Measurements from ENCODE around the gene LVRN. TPM values are rescaled to one million over a fixed set of nuclear protein-coding genes. Genes with fewer than 3 reads are reported as not detected.
A peak's percentile ranks its signal among the peaks of the same experiment; 100 is the strongest.

Gene LVRN
- total RNA-seq, 1 donor from 2014 or later = 0.26 TPM

- DNase-seq (ENCODE audit: low read depth) = peak; percentile 4
- H3K27me3 ChIP-seq (ENCODE audit: control insufficient read depth, insufficient read depth, low read length) = no peaks in the 10 kb centered on the region
- no peak for TF ChIP-seq CTCF (IDR thresholded peaks at IDR 0.05; ENCODE audit: insufficient read depth, low read length, severe bottlenecking)
- H3K36me3 ChIP-seq (ENCODE audit: control insufficient read depth, insufficient read depth, low read length) = no peaks in the 10 kb centered on the region
- FAIRE-seq = no peak
- no peak overlapping the region for H3K4me3 ChIP-seq (ENCODE audit: low read depth, low read length)
Observed at GRCh38 chr5:116046261-116046660, 84.0 kb downstream of the LVRN start.

- no peak for DNase-seq (ENCODE audit: low read depth)
- no peak for TF ChIP-seq CTCF (IDR thresholded peaks at IDR 0.05; ENCODE audit: insufficient read depth, low read length, severe bottlenecking)
- Histone ChIP-seq H3K27me3 (ENCODE audit: control insufficient read depth, insufficient read depth, low read length) (no peaks in the 10 kb centered on the region), H3K36me3 (ENCODE audit: control insufficient read depth, insufficient read depth, low read length) (no peaks in the 10 kb centered on the region), H3K4me3 (ENCODE audit: low read depth, low read length) (no peak overlapping the region)
- no peak for FAIRE-seq
Observed at GRCh38 chr5:116046823-116047222, 84.5 kb downstream of the LVRN start.

GRCh38 chr5:116058346-116058936, 96.2 kb downstream of the LVRN start:
- Histone ChIP-seq H3K4me3 (ENCODE audit: low read depth, low read length) (no peak overlapping the region), H3K36me3 (ENCODE audit: control insufficient read depth, insufficient read depth, low read length) (no peaks in the 10 kb centered on the region), H3K27me3 (ENCODE audit: control insufficient read depth, insufficient read depth, low read length) (no peaks in the 10 kb centered on the region)
- DNase-seq (ENCODE audit: low read depth) (no peak), FAIRE-seq (no peak)
- TF ChIP-seq CTCF (IDR thresholded peaks at IDR 0.05; ENCODE audit: insufficient read depth, low read length, severe bottlenecking) = no peak

GRCh38 chr5:116062352-116062751, 100.1 kb downstream of the LVRN start:
- no peak overlapping the region for H3K4me3 ChIP-seq (ENCODE audit: low read depth, low read length)
- FAIRE-seq = no peak

DNA sequence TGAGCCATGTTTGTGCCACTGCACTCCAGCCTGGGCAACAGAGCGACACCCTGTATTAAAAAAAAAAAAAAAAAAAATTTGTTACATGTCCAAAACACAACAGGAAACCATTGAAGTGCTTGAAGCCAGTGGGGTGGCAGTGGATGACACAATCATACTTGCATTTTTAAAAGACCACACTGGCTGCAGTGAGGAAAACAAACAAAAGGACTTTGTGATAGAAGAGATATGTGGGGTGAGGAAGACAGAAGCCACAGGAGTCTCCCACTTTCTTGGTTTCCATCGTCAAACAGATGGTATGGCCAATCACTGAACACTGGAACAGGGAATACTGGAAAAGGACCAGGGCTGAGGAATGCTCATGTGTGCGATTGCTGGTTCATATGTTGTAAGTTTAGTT, 101.7 kb downstream of the LVRN start:
- DNase-seq (ENCODE audit: low read depth) (no peak), FAIRE-seq (no peak)
- H3K36me3 ChIP-seq (ENCODE audit: control insufficient read depth, insufficient read depth, low read length) = no peaks in the 10 kb centered on the region
- no peak for TF ChIP-seq CTCF (IDR thresholded peaks at IDR 0.05; ENCODE audit: insufficient read depth, low read length, severe bottlenecking)
- H3K4me3 ChIP-seq (ENCODE audit: low read depth, low read length) = no peak overlapping the region
- no peaks in the 10 kb centered on the region for H3K27me3 ChIP-seq (ENCODE audit: control insufficient read depth, insufficient read depth, low read length)

More at GRCh38 chr5:116062352-116062751, 100.1 kb downstream of the LVRN start:
- no peaks in the 10 kb centered on the region for H3K27me3 ChIP-seq (ENCODE audit: control insufficient read depth, insufficient read depth, low read length)
- H3K36me3 ChIP-seq (ENCODE audit: control insufficient read depth, insufficient read depth, low read length) = no peaks in the 10 kb centered on the region
- no peak for DNase-seq (ENCODE audit: low read depth)
- no peak for TF ChIP-seq CTCF (IDR thresholded peaks at IDR 0.05; ENCODE audit: insufficient read depth, low read length, severe bottlenecking)

- Histone ChIP-seq H3K27me3 (ENCODE audit: control insufficient read depth, insufficient read depth, low read length) (no peaks in the 10 kb centered on the region), H3K36me3 (ENCODE audit: control insufficient read depth, insufficient read depth, low read length) (no peaks in the 10 kb centered on the region), H3K4me3 (ENCODE audit: low read depth, low read length) (no peak overlapping the region)
- peak; percentile 45 for DNase-seq (ENCODE audit: low read depth)
- no peak for FAIRE-seq
- peak; percentile 41 for TF ChIP-seq CTCF (IDR thresholded peaks at IDR 0.05; ENCODE audit: insufficient read depth, low read length, severe bottlenecking)
Observed at GRCh38 chr5:116068028-116068632, 105.9 kb downstream of the LVRN start.
